ENCODE measurements around the gene ARAP3.

- TF ChIP-seq POLR2AphosphoS5 (IDR thresholded peaks at IDR 0.05), result no peak
- TF ChIP-seq, protein P1, sequence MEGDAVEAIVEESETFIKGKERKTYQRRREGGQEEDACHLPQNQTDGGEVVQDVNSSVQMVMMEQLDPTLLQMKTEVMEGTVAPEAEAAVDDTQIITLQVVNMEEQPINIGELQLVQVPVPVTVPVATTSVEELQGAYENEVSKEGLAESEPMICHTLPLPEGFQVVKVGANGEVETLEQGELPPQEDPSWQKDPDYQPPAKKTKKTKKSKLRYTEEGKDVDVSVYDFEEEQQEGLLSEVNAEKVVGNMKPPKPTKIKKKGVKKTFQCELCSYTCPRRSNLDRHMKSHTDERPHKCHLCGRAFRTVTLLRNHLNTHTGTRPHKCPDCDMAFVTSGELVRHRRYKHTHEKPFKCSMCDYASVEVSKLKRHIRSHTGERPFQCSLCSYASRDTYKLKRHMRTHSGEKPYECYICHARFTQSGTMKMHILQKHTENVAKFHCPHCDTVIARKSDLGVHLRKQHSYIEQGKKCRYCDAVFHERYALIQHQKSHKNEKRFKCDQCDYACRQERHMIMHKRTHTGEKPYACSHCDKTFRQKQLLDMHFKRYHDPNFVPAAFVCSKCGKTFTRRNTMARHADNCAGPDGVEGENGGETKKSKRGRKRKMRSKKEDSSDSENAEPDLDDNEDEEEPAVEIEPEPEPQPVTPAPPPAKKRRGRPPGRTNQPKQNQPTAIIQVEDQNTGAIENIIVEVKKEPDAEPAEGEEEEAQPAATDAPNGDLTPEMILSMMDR (IDR thresholded peaks at IDR 0.05), result no peak
These were observed 36.0 kb downstream of the ARAP3 start for GRCh38 chr5:141646026-141646425.
